Esophagus squamous epithelium (tissue), 5 donors: ENCODE measurements around the gene GLB1L2. TPM values are rescaled to one million over a fixed set of nuclear protein-coding genes. Genes with fewer than 3 reads are reported as not detected.

Experiments
- DNase-seq: peaks from one replicate; lab custom pipeline; 2025; lab: John Stamatoyannopoulos, UW
- H3K27ac ChIP-seq, 4 donors: fragments of 200-600 bp; sonication (generic); one replicate each; pipeline ENCODE4 v1.5.1; 2016 to 2019; ENCODE audit warnings: mild to moderate bottlenecking in 1 of 4
- H3K27me3 ChIP-seq, 4 donors: fragments of 200-600 bp; sonication (generic); 1 replicate in 3 of 4; 2 replicates in 1 of 4; pipeline versions ENCODE4 v1.5.1 to v1.6.0; 2017 to 2021; ENCODE audit warnings: antibody characterized with exemption in 1 of 4
- H3K36me3 ChIP-seq, 3 donors: fragments of 200-600 bp; sonication (generic); one replicate each; pipeline ENCODE4 v1.5.1; 2016 to 2019
- H3K4me1 ChIP-seq, 3 donors: fragments of 200-600 bp; sonication (generic); one replicate each; pipeline ENCODE4 v1.5.1; 2017 to 2019
- H3K4me3 ChIP-seq, 4 donors: fragments of 200-600 bp; sonication (generic); 1 replicate in 3 of 4; 2 replicates in 1 of 4; pipeline ENCODE4 v1.5.1; 2016 to 2019; ENCODE audit warnings: mild to moderate bottlenecking in 2 of 4, moderate library complexity in 1 of 4
- H3K9me3 ChIP-seq, 3 donors: fragments of 200-600 bp; sonication (generic); one replicate each; pipeline ENCODE4 v1.5.1; 2016 to 2019
- POLR2A ChIP-seq, 4 donors: fragments of 450-650 bp; IDR thresholded peaks; one replicate each; pipeline ENCODE4 v1.6.1; 2017; ENCODE audit warnings: antibody characterized with exemption in 4 of 4, mild to moderate bottlenecking in 4 of 4, moderate library complexity in 3 of 4
- WGBS, 2 donors: methylation state at CpG; one replicate each; pipeline ENCODE4 v1.1.5; 2018; 5-methylcytosine and 5-hydroxymethylcytosine counted together
- intact Hi-C: fragments of 100-400 bp; cut with DNase I; formaldehyde crosslinking; loops from one replicate; pipeline ENCODE4 v1.15.0; 2022
- total RNA-seq, 4 donors: library from RNA; depleted of rRNA; stranded (reverse); fragments of >200 nt; gene quantifications; one replicate each; pipeline ENCODE4 v1.1.0, GENCODE V29; 2016
- TF ChIP-seq, protein P1 (sequence below), 6 experiments: fragments of 450-650 bp in 4 of 6; fragments of 200-600 bp in 2 of 6; sonication (generic) in 2 of 6; IDR thresholded peaks; one replicate each; pipeline ENCODE4 v1.5.1; 2016 to 2019; ENCODE audit warnings: antibody characterized with exemption in 6 of 6, mild to moderate bottlenecking in 4 of 6, moderate library complexity in 4 of 6
- donor health status: DM: yes; HTN: yes; CAD: no.

GLB1L2 gene
- total RNA-seq, 4 donors from 2014 or later = 2.8 to 7.8 (median 3.7) TPM

DNA sequence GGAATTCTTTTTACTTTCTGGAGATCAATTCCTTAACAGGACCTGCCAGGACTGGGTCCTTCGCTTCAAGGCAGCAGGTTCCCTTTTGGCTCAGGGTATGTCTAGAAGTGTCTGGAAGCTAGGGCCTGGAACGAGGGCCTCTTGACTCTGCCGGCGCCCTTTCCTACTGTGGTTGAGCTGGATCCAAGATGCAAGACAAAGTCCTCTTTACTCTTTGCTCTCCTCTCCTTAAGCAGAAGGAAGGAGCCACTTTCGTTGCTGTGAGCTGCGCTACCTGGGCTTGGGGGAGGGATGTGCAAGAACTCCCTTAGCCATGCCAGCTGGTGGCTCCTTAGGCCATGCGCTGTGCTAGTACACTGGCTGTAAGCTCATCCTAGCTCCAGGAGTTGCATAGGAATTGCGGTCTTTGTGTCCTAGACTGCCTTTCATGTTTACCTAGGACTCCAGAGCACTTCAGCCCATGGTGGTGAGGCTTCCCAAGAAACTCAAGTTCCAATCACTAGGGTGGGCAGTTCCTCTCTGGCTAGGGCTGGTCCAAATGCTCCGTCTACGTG, 18.1 kb downstream of the GLB1L2 start:
- H3K9me3 ChIP-seq = no peaks in the 10 kb centered on the region
- no peaks in the 10 kb centered on the region for H3K36me3 ChIP-seq
- WGBS, 2 donors = 84 to 94% methylated on average over 6 to 9 of the region's 10 CpGs
- H3K27ac ChIP-seq = no peak overlapping the region
- H3K4me3 ChIP-seq = no peak overlapping the region
- H3K27me3 ChIP-seq = peaks cover 0 to under 1% (median 0%) of the 10 kb centered on the region in 4 donors
- H3K4me1 ChIP-seq = peaks cover 0 to 6% (median 0%) of the 10 kb centered on the region in 3 donors
- TF ChIP-seq, protein P1, sequence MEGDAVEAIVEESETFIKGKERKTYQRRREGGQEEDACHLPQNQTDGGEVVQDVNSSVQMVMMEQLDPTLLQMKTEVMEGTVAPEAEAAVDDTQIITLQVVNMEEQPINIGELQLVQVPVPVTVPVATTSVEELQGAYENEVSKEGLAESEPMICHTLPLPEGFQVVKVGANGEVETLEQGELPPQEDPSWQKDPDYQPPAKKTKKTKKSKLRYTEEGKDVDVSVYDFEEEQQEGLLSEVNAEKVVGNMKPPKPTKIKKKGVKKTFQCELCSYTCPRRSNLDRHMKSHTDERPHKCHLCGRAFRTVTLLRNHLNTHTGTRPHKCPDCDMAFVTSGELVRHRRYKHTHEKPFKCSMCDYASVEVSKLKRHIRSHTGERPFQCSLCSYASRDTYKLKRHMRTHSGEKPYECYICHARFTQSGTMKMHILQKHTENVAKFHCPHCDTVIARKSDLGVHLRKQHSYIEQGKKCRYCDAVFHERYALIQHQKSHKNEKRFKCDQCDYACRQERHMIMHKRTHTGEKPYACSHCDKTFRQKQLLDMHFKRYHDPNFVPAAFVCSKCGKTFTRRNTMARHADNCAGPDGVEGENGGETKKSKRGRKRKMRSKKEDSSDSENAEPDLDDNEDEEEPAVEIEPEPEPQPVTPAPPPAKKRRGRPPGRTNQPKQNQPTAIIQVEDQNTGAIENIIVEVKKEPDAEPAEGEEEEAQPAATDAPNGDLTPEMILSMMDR (IDR thresholded peaks at IDR 0.05) = no peak
- TF ChIP-seq POLR2A (IDR thresholded peaks at IDR 0.05) = no peak
- DNase-seq = no peak
- intact Hi-C loops = no loop called here

DNA sequence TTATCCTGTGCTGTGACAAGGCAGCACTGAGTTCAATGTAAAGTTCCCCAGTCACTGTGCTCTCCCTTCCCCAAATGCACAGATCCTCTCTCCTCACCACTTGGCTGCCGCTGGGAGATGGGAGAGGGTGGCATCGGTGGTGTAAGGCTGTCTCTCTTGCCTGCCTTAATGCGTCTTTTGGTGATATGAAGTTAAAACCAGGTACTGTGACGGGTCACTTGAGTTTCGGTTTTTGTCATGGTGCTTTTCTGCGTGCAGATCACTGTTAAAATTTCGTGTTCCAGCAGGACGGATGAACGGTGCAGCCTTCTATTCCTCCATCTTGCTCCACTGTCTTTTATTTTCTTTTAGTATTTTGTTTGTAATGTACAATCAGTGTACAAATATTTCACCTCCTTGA, 18.6 kb downstream of the GLB1L2 start:
- H3K9me3 ChIP-seq = no peaks in the 10 kb centered on the region
- H3K27ac ChIP-seq = no peak overlapping the region
- no peak overlapping the region for H3K4me3 ChIP-seq
- 87 to 91% methylated on average over 9 of the region's 9 CpGs for WGBS, 2 donors
- DNase-seq = no peak
- peaks cover 0 to 6% (median 0%) of the 10 kb centered on the region in 3 donors for H3K4me1 ChIP-seq
- H3K27me3 ChIP-seq = no peaks in the 10 kb centered on the region
- intact Hi-C loops = no loop called here
- H3K36me3 ChIP-seq = no peaks in the 10 kb centered on the region
- TF ChIP-seq POLR2A (IDR thresholded peaks at IDR 0.05) = no peak
- TF ChIP-seq, protein P1 (IDR thresholded peaks at IDR 0.05) = no peak

DNA sequence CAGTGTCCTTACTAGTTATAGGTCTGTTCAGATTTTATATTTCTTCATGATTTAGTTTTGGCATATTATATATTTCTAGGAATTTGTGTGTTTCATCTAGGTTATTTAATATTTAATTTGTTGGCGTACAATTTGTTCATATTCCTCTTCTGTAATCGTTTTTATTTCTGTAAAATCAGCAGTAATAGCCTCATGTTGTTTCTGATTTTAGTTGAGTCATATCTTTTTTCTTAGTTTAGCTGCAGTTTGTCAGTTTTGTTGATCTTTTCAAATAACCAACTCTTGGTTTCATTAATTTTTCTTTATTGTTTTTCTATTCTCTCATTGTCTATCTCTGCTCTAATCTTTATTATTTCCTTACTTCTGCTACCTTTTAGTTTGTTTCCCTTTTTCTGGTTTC, 20.3 kb downstream of the GLB1L2 start:
- H3K4me3 ChIP-seq = no peak overlapping the region
- no peaks in the 10 kb centered on the region for H3K4me1 ChIP-seq
- WGBS, 2 donors = 76 to 82% methylated on average over 2 of the region's 2 CpGs
- TF ChIP-seq POLR2A (IDR thresholded peaks at IDR 0.05) = no peak
- H3K36me3 ChIP-seq = no peaks in the 10 kb centered on the region
- H3K27ac ChIP-seq = no peak overlapping the region
- no peaks in the 10 kb centered on the region for H3K9me3 ChIP-seq
- no peaks in the 10 kb centered on the region for H3K27me3 ChIP-seq
- no peak for DNase-seq
- intact Hi-C loops = no loop called here

DNA sequence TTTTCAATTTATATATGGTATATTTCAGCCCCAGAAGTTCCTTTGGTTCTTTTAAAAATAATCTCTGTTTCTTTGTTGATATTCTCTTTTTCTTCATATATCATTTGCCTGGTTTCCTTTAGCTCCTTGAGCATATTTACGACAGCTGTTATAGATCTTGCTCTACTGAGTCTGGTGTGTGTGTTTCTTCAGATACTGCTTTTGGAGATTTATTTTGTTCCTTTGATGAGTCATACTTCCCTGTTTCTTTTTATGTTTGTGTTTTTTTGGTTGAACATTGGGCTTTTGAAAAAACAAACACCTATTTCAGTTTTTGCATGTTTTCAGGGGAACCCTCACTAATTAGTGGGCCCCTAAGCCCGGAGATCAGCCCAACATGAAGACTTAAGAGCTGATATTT, 23.3 kb downstream of the GLB1L2 start:
- WGBS, 2 donors = 66 to 80% methylated on average over 2 of the region's 2 CpGs
- Histone ChIP-seq H3K4me3 (no peak overlapping the region), H3K36me3 (no peaks in the 10 kb centered on the region), H3K27ac (no peak overlapping the region), H3K9me3 (no peaks in the 10 kb centered on the region), H3K27me3 (no peaks in the 10 kb centered on the region), H3K4me1 (peaks cover 0 to 2% (median 0%) of the 10 kb centered on the region in 3 donors)
- DNase-seq = no peak
- intact Hi-C loops = no loop called here
- TF ChIP-seq, protein P1 (IDR thresholded peaks at IDR 0.05) = no peak
- TF ChIP-seq POLR2A (IDR thresholded peaks at IDR 0.05) = no peak

DNA sequence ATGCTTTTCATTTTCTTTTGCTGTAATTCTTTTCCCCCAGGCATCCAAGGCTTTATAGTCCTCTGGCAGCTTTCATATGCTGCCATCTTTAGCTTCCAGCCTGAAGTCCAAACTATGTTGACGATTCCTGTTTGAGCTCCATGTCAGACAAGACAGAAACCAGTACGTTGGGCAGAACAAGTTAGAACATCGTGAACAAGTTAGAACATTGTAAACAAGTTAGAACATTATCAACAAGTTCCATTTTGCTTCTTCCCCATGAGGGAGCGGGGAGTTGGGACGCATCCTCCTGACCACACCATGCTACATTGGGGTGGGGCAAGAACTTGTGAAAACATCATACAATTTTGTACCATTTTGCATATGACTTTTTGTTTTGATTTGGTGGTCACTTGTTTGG, 23.9 kb downstream of the GLB1L2 start:
- TF ChIP-seq POLR2A (IDR thresholded peaks at IDR 0.05) = no peak
- TF ChIP-seq, protein P1 (IDR thresholded peaks at IDR 0.05) = no peak
- no peak overlapping the region for H3K27ac ChIP-seq
- H3K9me3 ChIP-seq = no peaks in the 10 kb centered on the region
- no peaks in the 10 kb centered on the region for H3K36me3 ChIP-seq
- no peaks in the 10 kb centered on the region for H3K27me3 ChIP-seq
- H3K4me1 ChIP-seq = peaks cover 0 to 6% (median 0%) of the 10 kb centered on the region in 3 donors
- intact Hi-C loops = no loop called here
- WGBS, 2 donors = 59 to 69% methylated on average over 5 of the region's 5 CpGs
- DNase-seq = no peak
- no peak overlapping the region for H3K4me3 ChIP-seq
